Trophoblast cell (in vitro differentiated cells and primary cell): ENCODE results near the gene SMYD3.

Source experiments
- DNase-seq, 2 donors: peaks; one replicate each; pipeline ENCODE4 v3.0.0-alpha.2; 2016
- H2AFZ ChIP-seq: 2 replicates; pipeline ENCODE4 v1.6.1; 2013; ENCODE audit warnings: low read length, moderate library complexity, mild to moderate bottlenecking; ENCODE audit not compliant: insufficient read depth, poor library complexity
- H2AK5ac ChIP-seq: 2 replicates; pipeline ENCODE4 v1.6.1; 2013; ENCODE audit warnings: mild to moderate bottlenecking, low read length
- H2BK120ac ChIP-seq: 2 replicates; pipeline ENCODE4 v1.6.1; 2013; ENCODE audit warnings: low read length, mild to moderate bottlenecking, moderate library complexity; ENCODE audit not compliant: insufficient read depth, poor library complexity
- H2BK12ac ChIP-seq: 2 replicates; pipeline ENCODE4 v1.6.1; 2013; ENCODE audit warnings: mild to moderate bottlenecking, low read length, moderate library complexity
- H2BK5ac ChIP-seq: 2 replicates; pipeline ENCODE4 v1.6.1; 2013; ENCODE audit warnings: low read length, low read depth, moderate library complexity, mild to moderate bottlenecking; ENCODE audit not compliant: poor library complexity
- H3K14ac ChIP-seq: 2 replicates; pipeline ENCODE4 v1.6.1; 2013; ENCODE audit warnings: mild to moderate bottlenecking, low read length
- H3K18ac ChIP-seq: 2 replicates; pipeline ENCODE4 v1.6.1; 2013; ENCODE audit warnings: mild to moderate bottlenecking, low read length
- H3K23ac ChIP-seq: 2 replicates; pipeline ENCODE4 v1.6.1; 2013; ENCODE audit warnings: low read length
- H3K27ac ChIP-seq: 2 replicates; pipeline ENCODE4 v1.5.1; 2013; ENCODE audit warnings: low read depth, mild to moderate bottlenecking, inconsistent platforms, low read length, moderate library complexity
- H3K27me3 ChIP-seq: 2 replicates; pipeline ENCODE4 v1.6.1; 2013; ENCODE audit warnings: inconsistent platforms, mild to moderate bottlenecking, low read length, moderate library complexity; ENCODE audit not compliant: insufficient read depth
- H3K36me3 ChIP-seq, 2 experiments: 1 replicate in 1 of 2; 2 replicates in 1 of 2; pipeline ENCODE4 v1.6.1; 2013; ENCODE audit warnings: low read length in 2 of 2, mild to moderate bottlenecking in 2 of 2, moderate library complexity in 1 of 2; ENCODE audit not compliant: insufficient read depth in 2 of 2, control insufficient read depth in 1 of 2
- H3K4ac ChIP-seq: 2 replicates; pipeline ENCODE4 v1.6.1; 2013; ENCODE audit warnings: low read depth, mild to moderate bottlenecking, low read length, moderate library complexity
- H3K4me1 ChIP-seq, 2 experiments: 1 replicate in 1 of 2; 2 replicates in 1 of 2; pipeline ENCODE4 v1.6.1; 2013; ENCODE audit warnings: low read length in 2 of 2, mild to moderate bottlenecking in 2 of 2, moderate library complexity in 1 of 2; ENCODE audit not compliant: insufficient read depth in 2 of 2, control insufficient read depth in 1 of 2
- H3K4me2 ChIP-seq: 2 replicates; pipeline ENCODE4 v1.6.1; 2013; ENCODE audit warnings: inconsistent platforms, mild to moderate bottlenecking, low read length, moderate library complexity
- H3K4me3 ChIP-seq: 2 replicates; pipeline ENCODE4 v1.5.1; 2013; ENCODE audit warnings: mild to moderate bottlenecking, low read depth, low read length, inconsistent platforms
- H3K79me1 ChIP-seq: one replicate; pipeline ENCODE4 v1.6.1; 2013; ENCODE audit warnings: low read length
- H3K79me2 ChIP-seq: 2 replicates; pipeline ENCODE4 v1.6.1; 2013; ENCODE audit warnings: low read length, mild to moderate bottlenecking; ENCODE audit not compliant: control insufficient read depth, insufficient read depth, poor library complexity
- H3K9ac ChIP-seq: 2 replicates; pipeline ENCODE4 v1.6.1; 2013; ENCODE audit warnings: mild to moderate bottlenecking, low read length
- H3K9me3 ChIP-seq: 2 replicates; pipeline ENCODE4 v1.6.1; 2013; ENCODE audit warnings: low read depth, mild to moderate bottlenecking, control low read depth, inconsistent platforms, low read length; ENCODE audit not compliant: insufficient read depth
- H4K12ac ChIP-seq: 2 replicates; pipeline ENCODE4 v1.6.1; 2013; ENCODE audit warnings: low read depth, mild to moderate bottlenecking, low read length, moderate library complexity
- H4K8ac ChIP-seq: 2 replicates; pipeline ENCODE4 v1.6.1; 2013; ENCODE audit warnings: low read depth, mild to moderate bottlenecking, low read length, moderate library complexity
- H4K91ac ChIP-seq: one replicate; pipeline ENCODE4 v1.6.1; 2013; ENCODE audit warnings: low read depth, mild to moderate bottlenecking, low read length, moderate library complexity
- WGBS: extraction: QIAGEN DNeasy Blood & Tissue Kit; methylation state at CpG from one replicate; pipeline ENCODE4 v1.1.7; 2013; ENCODE audit warnings: missing lambda C conversion rate; ENCODE audit not compliant: insufficient read length, insufficient coverage; ENCODE audit errors: extremely low coverage; 5-methylcytosine and 5-hydroxymethylcytosine counted together

Gene SMYD3

GRCh38 chr1:245718951-245719350 lies 788.1 kb downstream of the SMYD3 start:
- Histone ChIP-seq H4K8ac (no peak overlapping the region), H3K18ac (no peak overlapping the region), H2AFZ (no peak overlapping the region), H3K4me1 (peaks cover 4 to 6% of the 10 kb centered on the region in 2 experiments), H2BK5ac (no peak overlapping the region), H3K14ac (no peak overlapping the region), H3K9me3 (peaks cover 5% of the 10 kb centered on the region), H3K4me3 (no peak overlapping the region), H3K36me3 (no peaks in the 10 kb centered on the region), H3K79me1 (peaks cover 2% of the 10 kb centered on the region), H4K91ac (no peak overlapping the region), H3K4me2 (no peak overlapping the region), H3K23ac (no peak overlapping the region), H2BK12ac (no peak overlapping the region), H2BK120ac (no peak overlapping the region), H3K27ac (no peak overlapping the region), H3K9ac (no peak overlapping the region), H3K79me2 (peaks cover 1% of the 10 kb centered on the region), H3K27me3 (no peaks in the 10 kb centered on the region), H3K4ac (no peak overlapping the region), H2AK5ac (no peak overlapping the region), H4K12ac (no peak overlapping the region)
- WGBS = no CpG with 5 or more reads among the region's 4 CpGs
- DNase-seq = no peak

- Histone ChIP-seq H3K9ac (no peak overlapping the region), H2BK120ac (no peak overlapping the region), H3K79me2 (no peaks in the 10 kb centered on the region), H3K4me2 (no peak overlapping the region), H2BK12ac (no peak overlapping the region), H3K23ac (no peak overlapping the region), H3K27ac (no peak overlapping the region), H4K12ac (no peak overlapping the region), H3K18ac (no peak overlapping the region), H3K14ac (no peak overlapping the region), H2AK5ac (no peak overlapping the region), H3K79me1 (peaks cover 2% of the 10 kb centered on the region), H3K4me3 (no peak overlapping the region), H3K4me1 (peaks cover 4 to 6% of the 10 kb centered on the region in 2 experiments), H3K9me3 (no peaks in the 10 kb centered on the region), H3K4ac (no peak overlapping the region), H2BK5ac (no peak overlapping the region), H4K8ac (no peak overlapping the region), H4K91ac (no peak overlapping the region), H3K36me3 (no peaks in the 10 kb centered on the region), H3K27me3 (no peaks in the 10 kb centered on the region), H2AFZ (no peak overlapping the region)
- no peak for DNase-seq
- WGBS = no CpG with 5 or more reads among the region's 3 CpGs
These were observed 789.0 kb downstream of the SMYD3 start for GRCh38 chr1:245718123-245718522.

GRCh38 chr1:245717611-245718010 lies 789.5 kb downstream of the SMYD3 start:
- Histone ChIP-seq H4K91ac (no peak overlapping the region), H3K79me1 (peaks cover 2% of the 10 kb centered on the region), H4K12ac (no peak overlapping the region), H3K14ac (no peak overlapping the region), H3K9ac (no peak overlapping the region), H3K18ac (no peak overlapping the region), H3K23ac (no peak overlapping the region), H3K4ac (no peak overlapping the region), H2BK12ac (no peak overlapping the region), H4K8ac (no peak overlapping the region), H3K4me2 (no peak overlapping the region), H2AK5ac (no peak overlapping the region), H2BK120ac (no peak overlapping the region), H3K4me3 (no peak overlapping the region), H2BK5ac (no peak overlapping the region), H3K79me2 (no peaks in the 10 kb centered on the region), H3K4me1 (peaks cover 4 to 6% of the 10 kb centered on the region in 2 experiments), H3K27me3 (no peaks in the 10 kb centered on the region), H3K27ac (no peak overlapping the region), H3K9me3 (no peaks in the 10 kb centered on the region), H2AFZ (no peak overlapping the region), H3K36me3 (no peaks in the 10 kb centered on the region)
- no CpG with 5 or more reads among the region's 3 CpGs for WGBS
- DNase-seq = peak; percentile 44 to 95

- no peak overlapping the region for H2BK5ac ChIP-seq
- no peak overlapping the region for H4K8ac ChIP-seq
- DNase-seq = peak in 1 of 2 donors; percentile 21
- H4K91ac ChIP-seq = no peak overlapping the region
- no peak overlapping the region for H3K4ac ChIP-seq
- H3K36me3 ChIP-seq = peaks cover 0 to 1% of the 10 kb centered on the region in 2 experiments
- no peak overlapping the region for H3K4me3 ChIP-seq
- no peaks in the 10 kb centered on the region for H3K27me3 ChIP-seq
- H2AK5ac ChIP-seq = peak overlapping the region; percentile 5
- H3K79me2 ChIP-seq = no peaks in the 10 kb centered on the region
- no peak overlapping the region for H3K14ac ChIP-seq
- no peak overlapping the region for H3K4me2 ChIP-seq
- H3K4me1 ChIP-seq = peaks cover 4 to 6% of the 10 kb centered on the region in 2 experiments
- no CpG with 5 or more reads among the region's 3 CpGs for WGBS
- H2BK12ac ChIP-seq = no peak overlapping the region
- no peak overlapping the region for H4K12ac ChIP-seq
- no peak overlapping the region for H3K18ac ChIP-seq
- H2AFZ ChIP-seq = no peak overlapping the region
- H3K23ac ChIP-seq = no peak overlapping the region
- no peak overlapping the region for H2BK120ac ChIP-seq
- H3K9me3 ChIP-seq = no peaks in the 10 kb centered on the region
- H3K27ac ChIP-seq = no peak overlapping the region
- H3K9ac ChIP-seq = no peak overlapping the region
- peaks cover 2% of the 10 kb centered on the region for H3K79me1 ChIP-seq
These were observed 790.5 kb downstream of the SMYD3 start for GRCh38 chr1:245716561-245716960.
